Naive thymus-derived CD8-positive, alpha-beta T cell (primary cell): Measurements from ENCODE around the gene MAP4K4. TPM values are rescaled to one million over a fixed set of nuclear protein-coding genes. Genes with fewer than 3 reads are reported as not detected.
A peak's percentile ranks its signal among the peaks of the same experiment; 100 is the strongest.

Source experiments
- ATAC-seq, 2 donors: fragments of 150-1000 bp; cut with Tn5 transposase in 1 of 2; sonication (Bioruptor Pico), chemical (Tn5 transposase) in 1 of 2; 1 replicate in 1 of 2; 2 replicates in 1 of 2; pipeline ENCODE4 v1.10.0; 2021; ENCODE audit warnings: mild to moderate bottlenecking in 2 of 2, moderate library complexity in 2 of 2
- POLR2A ChIA-PET: fragments of 350-600 bp; sonication (Branson Sonifier 250); formaldehyde crosslinking; loops from one replicate; lab custom pipeline; 2021; ENCODE audit warnings: antibody characterized with exemption; lab: Charles Lee
- DNase-seq, 10 donors: peaks; one replicate each; pipeline versions ENCODE4 v3.0.0 to v3.0.0-alpha.2; 2020 to 2022
- H3K27ac Mint-ChIP-seq, 10 donors: one replicate each; pipeline ENCODE4 v1.8.0; 2020 to 2022; ENCODE audit warnings: mild to moderate bottlenecking in 10 of 10, mixed read lengths in 10 of 10, moderate library complexity in 4 of 10, inconsistent platforms in 1 of 10
- H3K27me3 Mint-ChIP-seq, 5 donors: one replicate each; pipeline ENCODE4 v1.8.0; 2021 to 2022; ENCODE audit warnings: mixed read lengths in 5 of 5
- H3K36me3 Mint-ChIP-seq, 3 donors: one replicate each; pipeline ENCODE4 v1.8.0; 2020 to 2022; ENCODE audit warnings: mixed read lengths in 3 of 3, mild to moderate bottlenecking in 2 of 3, inconsistent platforms in 1 of 3
- H3K4me1 Mint-ChIP-seq, 4 donors: one replicate each; pipeline ENCODE4 v1.8.0; 2021 to 2022; ENCODE audit warnings: mixed read lengths in 4 of 4
- H3K4me3 Mint-ChIP-seq, 10 donors: one replicate each; pipeline ENCODE4 v1.8.0; 2020 to 2022; ENCODE audit warnings: mild to moderate bottlenecking in 10 of 10, mixed read lengths in 10 of 10, moderate library complexity in 6 of 10, inconsistent platforms in 1 of 10
- H3K9me3 Mint-ChIP-seq, 9 donors: one replicate each; pipeline ENCODE4 v1.8.0; 2020 to 2022; ENCODE audit warnings: mixed read lengths in 9 of 9, mild to moderate bottlenecking in 3 of 9, inconsistent platforms in 1 of 9, moderate library complexity in 1 of 9
- polyA plus RNA-seq, 3 donors: library from polyadenylated mRNA; unstranded; fragments of 300-500 nt; fragmentation: Illumina TruSeq; gene quantifications; one replicate each; pipeline ENCODE4 v1.2.3, GENCODE V29; 2021
- total RNA-seq, 8 experiments: library from RNA in 2 of 8; stranded (reverse) in 2 of 8; gene quantifications; one replicate each; pipeline ENCODE4 v1.2.3 and lab custom pipeline; 2021 to 2026

The MAP4K4 gene
- total and polyA plus RNA-seq, 5 experiments from 2014 or later: 9.5 to 122 (median 26.6) TPM

DNA sequence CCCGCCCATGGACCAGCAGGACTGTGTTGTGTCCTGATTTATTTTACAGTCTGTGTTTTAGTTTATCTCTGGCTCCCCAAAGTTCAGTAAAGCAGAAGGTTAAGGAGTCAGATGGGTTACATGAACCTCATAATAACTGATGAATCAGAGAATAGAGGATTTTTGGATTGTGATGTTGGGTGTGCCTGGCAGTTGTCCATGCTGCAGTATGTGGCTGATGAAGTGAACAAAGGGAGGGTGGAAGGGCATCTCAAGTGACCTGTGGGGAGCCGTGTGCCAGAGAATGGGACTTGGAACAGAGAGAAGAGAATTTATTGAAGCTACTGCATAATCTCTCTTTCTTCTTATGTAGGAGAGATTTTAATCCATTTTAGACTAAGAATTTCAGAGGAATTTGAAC lies 145.5 kb downstream of the MAP4K4 start:
- Mint-ChIP-seq H3K27ac (peak overlapping the region in 4 of 10 donors; percentile 5 to 71 (median 45)), H3K36me3 (peaks cover 11 to 96% (median 44%) of the 10 kb centered on the region in 3 donors), H3K27me3 (no peaks in the 10 kb centered on the region), H3K4me3 (no peak overlapping the region), H3K4me1 (peaks cover 20 to 51% (median 40%) of the 10 kb centered on the region in 4 donors), H3K9me3 (no peaks in the 10 kb centered on the region)
- POLR2A ChIA-PET: no interaction called here
- DNase-seq (no peak), ATAC-seq (no peak)

DNA sequence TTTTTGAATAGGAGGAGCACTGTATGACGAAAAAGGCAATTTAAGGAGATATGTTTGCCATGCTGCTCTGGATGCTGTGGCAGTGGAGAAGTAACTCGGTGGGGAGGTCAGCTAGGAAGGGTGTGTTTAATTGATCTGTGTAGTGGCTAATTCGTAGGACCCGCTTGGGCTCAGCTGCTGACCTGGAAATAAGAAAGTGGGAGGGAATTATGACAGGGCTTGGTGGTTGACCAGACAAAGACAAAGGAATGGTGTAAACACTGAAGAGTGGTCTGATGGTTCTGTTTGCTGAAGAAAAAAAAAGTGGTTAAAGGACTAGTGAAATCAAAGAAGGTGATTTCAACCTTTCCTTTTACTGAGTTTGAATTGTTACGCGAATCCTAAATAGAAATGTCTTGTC lies 146.0 kb downstream of the MAP4K4 start:
- H3K9me3 Mint-ChIP-seq: no peaks in the 10 kb centered on the region
- ATAC-seq (no peak), DNase-seq (no peak)
- no peaks in the 10 kb centered on the region for H3K27me3 Mint-ChIP-seq
- H3K27ac Mint-ChIP-seq: peak overlapping the region in 3 of 10 donors; percentile 22 to 58 (median 49)
- H3K4me3 Mint-ChIP-seq: no peak overlapping the region
- H3K4me1 Mint-ChIP-seq: peaks cover 20 to 47% (median 38%) of the 10 kb centered on the region in 4 donors
- POLR2A ChIA-PET: no interaction called here
- H3K36me3 Mint-ChIP-seq: peaks cover 9 to 94% (median 42%) of the 10 kb centered on the region in 3 donors

DNA sequence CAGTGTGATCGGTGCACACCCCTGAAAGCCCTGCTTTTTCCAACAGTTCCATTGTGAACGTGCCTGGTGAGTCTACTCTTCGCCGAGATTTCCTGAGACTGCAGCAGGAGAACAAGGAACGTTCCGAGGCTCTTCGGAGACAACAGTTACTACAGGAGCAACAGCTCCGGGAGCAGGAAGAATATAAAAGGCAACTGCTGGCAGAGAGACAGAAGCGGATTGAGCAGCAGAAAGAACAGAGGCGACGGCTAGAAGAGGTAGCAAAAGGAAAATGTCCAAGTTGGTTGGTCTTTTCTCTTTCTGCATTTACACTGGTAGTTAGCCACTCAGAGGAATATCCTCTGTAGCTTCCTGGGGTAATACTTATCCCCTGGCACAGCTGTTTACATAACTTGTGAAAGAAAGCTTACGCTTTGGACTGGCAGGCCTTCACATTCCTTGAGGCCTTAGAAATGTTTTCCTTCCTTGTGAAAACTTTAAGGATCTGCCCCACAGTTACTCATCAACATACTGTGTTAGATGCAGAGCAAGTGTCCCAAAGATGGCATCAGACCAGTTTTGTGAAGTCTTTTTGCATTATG lies 146.6 kb downstream of the MAP4K4 start:
- ATAC-seq (no peak), DNase-seq (no peak)
- Mint-ChIP-seq H3K4me1 (peaks cover 24 to 49% (median 41%) of the 10 kb centered on the region in 4 donors), H3K4me3 (no peak overlapping the region), H3K27ac (peak overlapping the region in 1 of 10 donors; percentile 63), H3K27me3 (no peaks in the 10 kb centered on the region), H3K36me3 (peaks cover 8 to 94% (median 43%) of the 10 kb centered on the region in 3 donors), H3K9me3 (no peaks in the 10 kb centered on the region)
- POLR2A ChIA-PET: no interaction called here

DNA sequence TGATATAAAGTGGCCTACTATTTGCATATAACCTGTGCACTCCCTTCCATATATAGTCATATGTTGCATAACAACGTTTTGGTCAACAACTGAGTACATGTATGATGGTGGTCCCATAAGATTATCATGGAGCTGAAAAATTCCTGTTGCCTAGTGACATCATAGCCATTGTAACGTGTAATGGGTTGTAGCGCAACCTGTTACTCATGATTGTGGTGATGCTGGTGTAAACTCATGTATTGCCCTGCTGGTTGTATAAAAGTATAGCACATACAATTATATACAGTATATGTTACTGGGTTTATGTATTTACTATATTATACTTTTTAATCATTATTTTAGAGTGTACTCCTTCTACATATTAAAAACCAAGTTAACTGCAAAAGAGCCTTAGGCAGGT lies 149.5 kb downstream of the MAP4K4 start:
- Mint-ChIP-seq H3K27ac (peak overlapping the region in 2 of 10 donors; percentile 54 to 61), H3K4me1 (peaks cover 18 to 35% (median 26%) of the 10 kb centered on the region in 4 donors), H3K27me3 (no peaks in the 10 kb centered on the region), H3K36me3 (peaks cover 8 to 89% (median 33%) of the 10 kb centered on the region in 3 donors), H3K4me3 (no peak overlapping the region), H3K9me3 (no peaks in the 10 kb centered on the region)
- ATAC-seq (no peak), DNase-seq (no peak)
- POLR2A ChIA-PET: no interaction called here

- H3K9me3 Mint-ChIP-seq: no peaks in the 10 kb centered on the region
- no peak overlapping the region for H3K4me3 Mint-ChIP-seq
- peaks cover 8 to 87% (median 34%) of the 10 kb centered on the region in 3 donors for H3K36me3 Mint-ChIP-seq
- ATAC-seq (no peak), DNase-seq (no peak)
- peaks cover 10 to 26% (median 19%) of the 10 kb centered on the region in 4 donors for H3K4me1 Mint-ChIP-seq
- H3K27ac Mint-ChIP-seq: peak overlapping the region in 1 of 10 donors; percentile 24
- POLR2A ChIA-PET: no interaction called here
- H3K27me3 Mint-ChIP-seq: no peaks in the 10 kb centered on the region
These were observed 150.3 kb downstream of the MAP4K4 start for GRCh38 chr2:101847661-101848339.

DNA sequence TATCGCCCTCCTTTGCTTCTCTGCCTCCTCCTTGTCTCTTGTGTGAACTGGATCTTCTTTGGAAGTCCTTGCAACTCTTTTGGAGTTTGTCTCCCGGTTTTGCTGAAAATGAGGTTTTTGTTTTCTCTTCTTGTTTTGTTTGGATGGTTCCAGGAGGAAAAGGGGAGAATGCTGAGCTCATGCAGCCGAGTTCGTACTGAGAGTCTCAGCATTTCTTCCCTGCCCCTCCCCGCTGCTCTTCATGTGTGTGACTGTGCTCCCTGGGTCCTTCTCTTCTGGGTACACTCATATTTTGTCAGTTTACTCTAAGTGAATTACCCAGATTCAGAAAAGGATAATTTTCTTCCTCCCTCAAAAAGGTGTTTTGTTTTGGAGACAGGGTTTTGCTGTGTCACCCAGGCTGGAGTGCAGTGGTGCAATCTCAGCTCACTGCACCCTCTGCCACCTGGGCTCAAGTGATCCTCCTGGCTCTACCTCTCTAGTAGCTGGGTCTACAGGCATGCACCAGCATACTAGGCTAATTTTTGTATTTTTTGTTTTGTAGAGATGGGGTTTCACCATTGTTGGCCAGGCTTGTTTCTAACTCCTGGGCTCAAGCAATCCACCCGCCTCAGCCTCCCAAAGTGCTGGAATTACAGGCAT lies 151.4 kb downstream of the MAP4K4 start:
- Mint-ChIP-seq H3K4me1 (peaks cover 8 to 19% (median 17%) of the 10 kb centered on the region in 4 donors), H3K9me3 (no peaks in the 10 kb centered on the region), H3K36me3 (peaks cover 8 to 87% (median 28%) of the 10 kb centered on the region in 3 donors), H3K27me3 (no peaks in the 10 kb centered on the region), H3K4me3 (no peak overlapping the region), H3K27ac (peak overlapping the region in 6 of 10 donors; percentile 1 to 66 (median 29))
- DNase-seq (no peak), ATAC-seq (no peak)
- POLR2A ChIA-PET: interaction anchor here (1.4 kb wide), 1 partner anchor 9 kb away, joined by 5 read pairs; no protein-coding TSS in a partner anchor

- Mint-ChIP-seq H3K27me3 (no peaks in the 10 kb centered on the region), H3K4me3 (no peak overlapping the region), H3K4me1 (peaks cover 8 to 25% (median 18%) of the 10 kb centered on the region in 4 donors), H3K9me3 (no peaks in the 10 kb centered on the region), H3K36me3 (peaks cover 8 to 87% (median 27%) of the 10 kb centered on the region in 3 donors), H3K27ac (peak overlapping the region in 1 of 10 donors; percentile 36)
- no peak for ATAC-seq
- no peak for DNase-seq
- POLR2A ChIA-PET: no interaction called here
These were observed 152.9 kb downstream of the MAP4K4 start for GRCh38 chr2:101850450-101850849.

DNA sequence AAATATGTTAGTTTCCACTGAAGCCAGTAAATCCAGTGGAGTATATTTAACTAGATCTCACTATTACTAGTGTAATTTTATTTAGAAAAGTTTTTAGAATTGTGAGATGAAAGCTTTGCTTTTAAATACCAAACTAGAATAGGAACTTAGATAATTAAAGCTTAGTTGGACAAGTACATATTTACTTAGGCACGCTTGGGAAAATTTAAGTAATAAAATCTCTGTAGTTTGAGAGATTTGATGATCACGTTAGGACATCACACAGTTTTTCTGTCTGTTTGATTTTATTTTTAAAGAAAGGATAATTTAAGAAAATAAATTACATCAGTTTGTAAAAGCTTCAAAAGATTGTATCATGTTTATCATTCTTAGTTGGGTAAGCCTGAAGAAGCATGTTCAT lies 153.5 kb downstream of the MAP4K4 start:
- no peak for DNase-seq
- Mint-ChIP-seq H3K36me3 (peaks cover 8 to 88% (median 32%) of the 10 kb centered on the region in 3 donors), H3K9me3 (no peaks in the 10 kb centered on the region), H3K27me3 (no peaks in the 10 kb centered on the region), H3K27ac (no peak overlapping the region), H3K4me1 (peaks cover 8 to 25% (median 20%) of the 10 kb centered on the region in 4 donors), H3K4me3 (no peak overlapping the region)
- POLR2A ChIA-PET: interaction anchor here (0.7 kb wide), 1 partner anchor 88 kb away, joined by 4 read pairs; no protein-coding TSS in a partner anchor
- ATAC-seq: no peak

GRCh38 chr2:101852824-101853223 lies 155.3 kb downstream of the MAP4K4 start:
- no peaks in the 10 kb centered on the region for H3K9me3 Mint-ChIP-seq
- POLR2A ChIA-PET: no interaction called here
- peak overlapping the region in 4 of 10 donors; percentile 33 to 47 (median 37) for H3K27ac Mint-ChIP-seq
- peaks cover 8 to 21% (median 17%) of the 10 kb centered on the region in 4 donors for H3K4me1 Mint-ChIP-seq
- no peak for ATAC-seq
- no peak overlapping the region for H3K4me3 Mint-ChIP-seq
- H3K36me3 Mint-ChIP-seq: peaks cover 4 to 87% (median 26%) of the 10 kb centered on the region in 3 donors
- DNase-seq: no peak
- no peaks in the 10 kb centered on the region for H3K27me3 Mint-ChIP-seq

- no peak for ATAC-seq
- Mint-ChIP-seq H3K9me3 (no peaks in the 10 kb centered on the region), H3K4me1 (peaks cover 1 to 23% (median 14%) of the 10 kb centered on the region in 4 donors), H3K36me3 (peaks cover 0 to 90% (median 30%) of the 10 kb centered on the region in 3 donors), H3K4me3 (no peak overlapping the region), H3K27ac (peak overlapping the region in 6 of 10 donors; percentile 22 to 38 (median 30)), H3K27me3 (no peaks in the 10 kb centered on the region)
- POLR2A ChIA-PET: no interaction called here
- no peak for DNase-seq
These were observed 157.4 kb downstream of the MAP4K4 start for GRCh38 chr2:101854877-101855276.

DNA sequence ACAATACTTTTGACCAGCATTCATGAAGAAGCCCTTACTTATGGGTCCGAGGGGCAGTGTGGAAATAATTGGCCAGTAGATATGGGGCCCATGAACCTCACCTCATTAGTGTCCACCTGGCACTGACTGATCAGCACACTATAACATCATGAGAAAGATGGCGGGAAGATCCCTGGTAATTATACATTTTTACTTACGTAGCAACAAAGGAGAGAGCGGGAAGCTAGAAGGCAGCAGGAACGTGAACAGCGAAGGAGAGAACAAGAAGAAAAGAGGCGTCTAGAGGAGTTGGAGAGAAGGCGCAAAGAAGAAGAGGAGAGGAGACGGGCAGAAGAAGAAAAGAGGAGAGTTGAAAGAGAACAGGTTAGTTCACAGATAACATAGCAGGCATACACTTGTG lies 158.3 kb downstream of the MAP4K4 start:
- no peak for ATAC-seq
- peaks cover 1 to 30% (median 15%) of the 10 kb centered on the region in 4 donors for H3K4me1 Mint-ChIP-seq
- H3K27ac Mint-ChIP-seq: peak overlapping the region in 3 of 10 donors; percentile 11 to 44 (median 23)
- H3K27me3 Mint-ChIP-seq: no peaks in the 10 kb centered on the region
- H3K36me3 Mint-ChIP-seq: peaks cover 0 to 90% (median 35%) of the 10 kb centered on the region in 3 donors
- DNase-seq: no peak
- no peak overlapping the region for H3K4me3 Mint-ChIP-seq
- POLR2A ChIA-PET: no interaction called here
- no peaks in the 10 kb centered on the region for H3K9me3 Mint-ChIP-seq

DNA sequence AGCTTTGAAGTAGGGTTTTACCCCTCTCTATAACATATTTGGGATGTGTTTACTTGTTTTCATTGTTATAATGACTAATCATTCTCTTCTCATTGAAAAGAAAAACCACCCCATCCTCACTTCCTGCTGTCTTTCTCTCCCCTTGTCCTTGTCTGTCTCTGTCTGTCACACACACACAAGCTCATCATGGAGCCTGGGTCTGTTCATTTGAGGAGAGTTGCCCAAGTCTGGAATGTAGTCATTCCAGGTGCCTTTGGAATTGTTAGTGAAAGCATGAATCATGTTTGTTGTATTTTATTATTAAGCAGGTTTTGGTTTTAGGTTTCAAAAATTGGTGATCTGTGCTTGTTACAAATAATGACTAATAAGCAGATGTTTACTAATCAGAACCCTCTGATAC lies 160.7 kb downstream of the MAP4K4 start:
- H3K36me3 Mint-ChIP-seq: peaks cover 1 to 93% (median 38%) of the 10 kb centered on the region in 3 donors
- no peak for ATAC-seq
- H3K4me1 Mint-ChIP-seq: peaks cover 0 to 38% (median 18%) of the 10 kb centered on the region in 4 donors
- no peaks in the 10 kb centered on the region for H3K9me3 Mint-ChIP-seq
- POLR2A ChIA-PET: no interaction called here
- peak overlapping the region in 4 of 10 donors; percentile 37 to 59 (median 48) for H3K27ac Mint-ChIP-seq
- no peaks in the 10 kb centered on the region for H3K27me3 Mint-ChIP-seq
- no peak for DNase-seq
- H3K4me3 Mint-ChIP-seq: no peak overlapping the region
